ENCODE data around the gene IL1F10. TPM values are rescaled to one million over a fixed set of nuclear protein-coding genes. Genes with fewer than 3 reads are reported as not detected.

Gene IL1F10
- total and polyA plus RNA-seq, 2 donors (not counting 3 experiments of a cell fraction or from before 2014, with no cell fraction given) = not detected

GRCh38 chr2:113072584-113072983 is 4.8 kb downstream of the IL1F10 start:
- DNase-seq (ENCODE audit: low read depth, low spot score) (no peak), FAIRE-seq (no peak)
- CTCF ChIA-PET = interaction anchor here (0.9 to 1.3 kb wide), 2 partner anchors 9 to 10 kb away, joined by 3 to 4 read pairs; no protein-coding TSS in a partner anchor
- no peak overlapping the region for H3K4me3 ChIP-seq (replicated peaks in 1 of 3; ENCODE audit: insufficient read depth in 1 of 3, low read depth in 1 of 3, low read length in 3 of 3)
- intact Hi-C loops (cut with micrococcal nuclease) (no loop called here), dilution Hi-C loops (cut with MboI; ENCODE audit: extremely low pct_ligation_motif_present, low sequenced_read_pairs) (no loop called here)
- no peak overlapping the region for H3K27ac ChIP-seq (ENCODE audit: insufficient read depth, low read depth, low read length)
- no peak overlapping the region for H3K4me2 ChIP-seq (ENCODE audit: insufficient read depth, low read length)
- H3K9ac ChIP-seq (replicated peaks; ENCODE audit: extremely low read depth, insufficient read depth, low read length) = no peak overlapping the region
- H3K9me1 ChIP-seq (replicated peaks; ENCODE audit: control insufficient read depth, extremely low read depth, insufficient read depth, low read length) = no peaks in the 10 kb centered on the region
- H3K36me3 ChIP-seq (ENCODE audit: control insufficient read depth in 2 of 2, extremely low read depth in 1 of 2, insufficient read depth in 2 of 2, low read length in 2 of 2) = no peaks in the 10 kb centered on the region
- no TSS peak for BruUV-seq (replicated peaks)
- H2AFZ ChIP-seq (ENCODE audit: low read depth, low read length) = no peak overlapping the region
- POLR2A ChIA-PET = no interaction called here
- H4K20me1 ChIP-seq (replicated peaks; ENCODE audit: control insufficient read depth, extremely low read depth, insufficient read depth, low read length) = no peaks in the 10 kb centered on the region
- TF ChIP-seq, protein P1, sequence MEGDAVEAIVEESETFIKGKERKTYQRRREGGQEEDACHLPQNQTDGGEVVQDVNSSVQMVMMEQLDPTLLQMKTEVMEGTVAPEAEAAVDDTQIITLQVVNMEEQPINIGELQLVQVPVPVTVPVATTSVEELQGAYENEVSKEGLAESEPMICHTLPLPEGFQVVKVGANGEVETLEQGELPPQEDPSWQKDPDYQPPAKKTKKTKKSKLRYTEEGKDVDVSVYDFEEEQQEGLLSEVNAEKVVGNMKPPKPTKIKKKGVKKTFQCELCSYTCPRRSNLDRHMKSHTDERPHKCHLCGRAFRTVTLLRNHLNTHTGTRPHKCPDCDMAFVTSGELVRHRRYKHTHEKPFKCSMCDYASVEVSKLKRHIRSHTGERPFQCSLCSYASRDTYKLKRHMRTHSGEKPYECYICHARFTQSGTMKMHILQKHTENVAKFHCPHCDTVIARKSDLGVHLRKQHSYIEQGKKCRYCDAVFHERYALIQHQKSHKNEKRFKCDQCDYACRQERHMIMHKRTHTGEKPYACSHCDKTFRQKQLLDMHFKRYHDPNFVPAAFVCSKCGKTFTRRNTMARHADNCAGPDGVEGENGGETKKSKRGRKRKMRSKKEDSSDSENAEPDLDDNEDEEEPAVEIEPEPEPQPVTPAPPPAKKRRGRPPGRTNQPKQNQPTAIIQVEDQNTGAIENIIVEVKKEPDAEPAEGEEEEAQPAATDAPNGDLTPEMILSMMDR (IDR thresholded peaks at IDR 0.05; ENCODE audit: extremely low read depth in 1 of 2, insufficient read depth in 1 of 2, low read depth in 1 of 2, low read length in 2 of 2) = no peak
- no peak for TF ChIP-seq POLR2AphosphoS5 (IDR thresholded peaks at IDR 0.05; ENCODE audit: insufficient read depth, low read depth, low read length)
- TF ChIP-seq JUN (IDR thresholded peaks at IDR 0.05; ENCODE audit: borderline replicate concordance, insufficient read depth, insufficient read length, low read depth) = no peak
- TF ChIP-seq, protein P2, sequence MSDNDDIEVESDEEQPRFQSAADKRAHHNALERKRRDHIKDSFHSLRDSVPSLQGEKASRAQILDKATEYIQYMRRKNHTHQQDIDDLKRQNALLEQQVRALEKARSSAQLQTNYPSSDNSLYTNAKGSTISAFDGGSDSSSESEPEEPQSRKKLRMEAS (IDR thresholded peaks at IDR 0.05; ENCODE audit: insufficient read depth, insufficient read length) = no peak
- TF ChIP-seq POLR2A (IDR thresholded peaks at IDR 0.05; ENCODE audit: low read depth, low read length) = no peak
- TF ChIP-seq GATA2 (IDR thresholded peaks at IDR 0.05; ENCODE audit: insufficient read depth, insufficient read length, low read depth, low read length) = no peak
- no peak for TF ChIP-seq FOS (IDR thresholded peaks at IDR 0.05; ENCODE audit: borderline replicate concordance, insufficient read depth, low read length)
- TF ChIP-seq EZH2 (IDR thresholded peaks at IDR 0.05; ENCODE audit: borderline replicate concordance, low read depth, low read length, severe bottlenecking) = no peak
- TF ChIP-seq MYC (IDR thresholded peaks at IDR 0.05; ENCODE audit: low read depth, low read length) = no peak
- H3K9me3 ChIP-seq (replicated peaks; ENCODE audit: control insufficient read depth, insufficient read depth, low read length) = no peaks in the 10 kb centered on the region
- no peaks in the 10 kb centered on the region for H3K27me3 ChIP-seq (ENCODE audit: control insufficient read depth in 2 of 2, insufficient read depth in 2 of 2, low read length in 2 of 2)
- H3K4me1 ChIP-seq (ENCODE audit: control insufficient read depth, extremely low read depth, insufficient read depth, low read length) = no peaks in the 10 kb centered on the region
- no peaks in the 10 kb centered on the region for H3K79me2 ChIP-seq (ENCODE audit: control insufficient read depth, insufficient read depth, low read length)

Data from endothelial cell of umbilical vein (primary cell).